ENCODE results near the gene C1QA.

- TF ChIP-seq EZH2 (optimal IDR thresholded peaks at IDR 0.05; ENCODE audit: low read depth, low read length) (no peak), EZH2phosphoT487 (IDR thresholded peaks at IDR 0.05; ENCODE audit: low read length) (no peak)
These were observed 6.5 kb upstream of the C1QA start for GRCh38 chr1:22629886-22630285.

Measured in MM.1S (cell line).